ENCODE measurements around the gene IRAK1.

GRCh38 chrX:154063234-154063633 is 43.5 kb upstream of the IRAK1 start:
- no peak for TF ChIP-seq ZNF274 (IDR thresholded peaks at IDR 0.05; ENCODE audit: low read depth, low read length)
- TF ChIP-seq YY1 (IDR thresholded peaks at IDR 0.05; ENCODE audit: insufficient read depth, insufficient read length), result no peak
- no peak for TF ChIP-seq SUZ12 (IDR thresholded peaks at IDR 0.05; ENCODE audit: extremely low read depth, insufficient read depth, insufficient read length)
